ENCODE data around the gene TSPAN5.

DNA sequence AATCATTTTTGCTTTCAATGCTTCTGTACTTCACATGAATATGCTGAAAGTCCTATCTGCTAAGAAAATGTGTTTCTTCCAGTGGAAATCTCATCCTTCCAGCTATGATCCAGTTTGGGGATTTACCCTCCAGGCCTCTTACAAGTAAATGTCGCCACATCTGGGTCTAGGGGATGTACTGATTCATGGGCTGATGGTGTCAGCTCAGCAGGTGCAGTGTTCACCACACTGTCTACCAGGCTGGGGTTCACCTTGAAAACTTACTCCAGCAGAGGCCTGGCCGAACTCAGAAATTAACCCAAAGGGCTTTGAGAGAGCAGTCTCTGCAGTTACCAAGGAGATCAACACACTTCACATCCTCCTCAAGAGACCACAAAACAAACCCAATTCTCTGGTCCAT lies 154.3 kb downstream of the TSPAN5 start:
- TF ChIP-seq POLR2A (IDR thresholded peaks at IDR 0.05; ENCODE audit: low read depth, low read length): no peak
- TF ChIP-seq, protein P1, sequence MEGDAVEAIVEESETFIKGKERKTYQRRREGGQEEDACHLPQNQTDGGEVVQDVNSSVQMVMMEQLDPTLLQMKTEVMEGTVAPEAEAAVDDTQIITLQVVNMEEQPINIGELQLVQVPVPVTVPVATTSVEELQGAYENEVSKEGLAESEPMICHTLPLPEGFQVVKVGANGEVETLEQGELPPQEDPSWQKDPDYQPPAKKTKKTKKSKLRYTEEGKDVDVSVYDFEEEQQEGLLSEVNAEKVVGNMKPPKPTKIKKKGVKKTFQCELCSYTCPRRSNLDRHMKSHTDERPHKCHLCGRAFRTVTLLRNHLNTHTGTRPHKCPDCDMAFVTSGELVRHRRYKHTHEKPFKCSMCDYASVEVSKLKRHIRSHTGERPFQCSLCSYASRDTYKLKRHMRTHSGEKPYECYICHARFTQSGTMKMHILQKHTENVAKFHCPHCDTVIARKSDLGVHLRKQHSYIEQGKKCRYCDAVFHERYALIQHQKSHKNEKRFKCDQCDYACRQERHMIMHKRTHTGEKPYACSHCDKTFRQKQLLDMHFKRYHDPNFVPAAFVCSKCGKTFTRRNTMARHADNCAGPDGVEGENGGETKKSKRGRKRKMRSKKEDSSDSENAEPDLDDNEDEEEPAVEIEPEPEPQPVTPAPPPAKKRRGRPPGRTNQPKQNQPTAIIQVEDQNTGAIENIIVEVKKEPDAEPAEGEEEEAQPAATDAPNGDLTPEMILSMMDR (conservative IDR thresholded peaks at IDR 0.05; ENCODE audit: low read depth, low read length): no peak
- TF ChIP-seq BHLHE40 (IDR thresholded peaks at IDR 0.05; ENCODE audit: low read depth, low read length): no peak
- TF ChIP-seq MAZ (IDR thresholded peaks at IDR 0.05; ENCODE audit: borderline replicate concordance, low read depth, low read length): no peak
- TF ChIP-seq, protein P2, sequence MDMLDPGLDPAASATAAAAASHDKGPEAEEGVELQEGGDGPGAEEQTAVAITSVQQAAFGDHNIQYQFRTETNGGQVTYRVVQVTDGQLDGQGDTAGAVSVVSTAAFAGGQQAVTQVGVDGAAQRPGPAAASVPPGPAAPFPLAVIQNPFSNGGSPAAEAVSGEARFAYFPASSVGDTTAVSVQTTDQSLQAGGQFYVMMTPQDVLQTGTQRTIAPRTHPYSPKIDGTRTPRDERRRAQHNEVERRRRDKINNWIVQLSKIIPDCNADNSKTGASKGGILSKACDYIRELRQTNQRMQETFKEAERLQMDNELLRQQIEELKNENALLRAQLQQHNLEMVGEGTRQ (IDR thresholded peaks at IDR 0.05; ENCODE audit: low read depth, low read length): no peak
- no peak for TF ChIP-seq RFX5 (IDR thresholded peaks at IDR 0.05; ENCODE audit: low read depth, low read length)
- TF ChIP-seq SMC3 (IDR thresholded peaks at IDR 0.05; ENCODE audit: low read depth, low read length): no peak

Measured in IMR-90 (cell line).